Raji (cell line): ENCODE data around the gene AHRR.

Experiments used
- POLR2A ChIP-seq: IDR thresholded peaks from 2 replicates; pipeline ENCODE4 v1.6.1; 2011; ENCODE audit warnings: low read depth, low read length, control low read depth; ENCODE audit not compliant: insufficient read depth

The AHRR gene

DNA sequence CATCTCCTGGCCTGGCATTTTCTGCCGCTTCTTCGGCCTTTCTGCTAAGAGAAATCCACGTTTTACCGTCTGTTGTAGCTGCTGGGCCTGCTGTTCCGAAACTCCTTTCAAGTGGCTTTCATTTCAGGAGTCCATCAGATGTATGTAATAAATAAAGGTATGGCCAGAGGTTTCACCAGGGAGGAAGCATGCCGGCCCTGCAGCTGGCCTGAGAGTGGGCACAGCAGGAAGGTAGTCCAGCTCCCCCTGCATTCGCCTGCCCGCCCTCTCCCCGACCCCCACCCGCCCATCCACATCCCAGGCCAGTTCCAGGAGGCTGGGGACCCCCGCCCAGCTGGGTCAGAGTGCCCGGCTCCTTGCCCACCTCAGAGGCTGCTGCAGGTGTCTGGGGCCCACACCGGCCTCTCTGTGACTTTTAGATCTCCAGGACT lies 75.0 kb downstream of the AHRR start:
- no peak for TF ChIP-seq POLR2A

DNA sequence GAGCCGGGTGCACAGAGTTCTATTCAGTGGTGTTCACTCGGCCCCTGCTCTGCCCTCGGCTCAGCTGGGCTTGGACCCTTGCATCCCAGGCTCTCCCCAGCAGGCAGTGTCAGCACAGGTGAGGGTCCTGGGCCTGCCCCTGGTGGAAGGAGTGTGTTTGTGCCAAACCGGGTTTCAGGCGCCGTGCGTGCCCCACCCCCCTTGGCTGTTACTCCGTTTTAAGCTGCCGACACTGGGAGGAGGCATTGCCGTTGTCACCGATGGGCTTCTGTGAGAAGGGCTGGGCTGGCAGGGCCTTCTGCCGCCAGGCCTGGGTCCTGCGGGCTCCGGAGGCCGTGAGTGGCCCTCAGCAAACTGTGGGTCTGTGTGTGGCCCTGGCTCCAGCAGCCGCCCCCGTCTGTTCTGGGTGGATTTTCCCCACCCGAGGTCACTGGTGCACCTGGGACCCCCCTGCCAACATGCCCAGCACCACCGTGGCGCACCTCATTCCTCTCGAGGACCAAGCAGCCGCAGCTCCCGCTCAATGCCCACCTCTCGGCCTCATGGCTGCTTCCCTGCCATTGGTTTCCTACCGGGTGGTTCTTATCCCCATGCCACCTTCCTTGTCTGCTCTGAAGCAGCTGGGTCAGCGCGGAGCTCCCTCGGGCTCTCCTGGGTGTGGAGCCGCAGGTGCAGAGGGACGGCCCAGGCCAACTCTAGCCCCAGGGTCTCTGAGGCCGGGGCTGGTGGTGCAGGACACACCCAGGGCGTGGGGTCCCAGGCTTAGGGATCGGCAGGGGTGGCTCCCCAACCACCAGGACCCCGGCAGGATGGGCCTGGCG lies 77.2 kb downstream of the AHRR start:
- no peak for TF ChIP-seq POLR2A

DNA sequence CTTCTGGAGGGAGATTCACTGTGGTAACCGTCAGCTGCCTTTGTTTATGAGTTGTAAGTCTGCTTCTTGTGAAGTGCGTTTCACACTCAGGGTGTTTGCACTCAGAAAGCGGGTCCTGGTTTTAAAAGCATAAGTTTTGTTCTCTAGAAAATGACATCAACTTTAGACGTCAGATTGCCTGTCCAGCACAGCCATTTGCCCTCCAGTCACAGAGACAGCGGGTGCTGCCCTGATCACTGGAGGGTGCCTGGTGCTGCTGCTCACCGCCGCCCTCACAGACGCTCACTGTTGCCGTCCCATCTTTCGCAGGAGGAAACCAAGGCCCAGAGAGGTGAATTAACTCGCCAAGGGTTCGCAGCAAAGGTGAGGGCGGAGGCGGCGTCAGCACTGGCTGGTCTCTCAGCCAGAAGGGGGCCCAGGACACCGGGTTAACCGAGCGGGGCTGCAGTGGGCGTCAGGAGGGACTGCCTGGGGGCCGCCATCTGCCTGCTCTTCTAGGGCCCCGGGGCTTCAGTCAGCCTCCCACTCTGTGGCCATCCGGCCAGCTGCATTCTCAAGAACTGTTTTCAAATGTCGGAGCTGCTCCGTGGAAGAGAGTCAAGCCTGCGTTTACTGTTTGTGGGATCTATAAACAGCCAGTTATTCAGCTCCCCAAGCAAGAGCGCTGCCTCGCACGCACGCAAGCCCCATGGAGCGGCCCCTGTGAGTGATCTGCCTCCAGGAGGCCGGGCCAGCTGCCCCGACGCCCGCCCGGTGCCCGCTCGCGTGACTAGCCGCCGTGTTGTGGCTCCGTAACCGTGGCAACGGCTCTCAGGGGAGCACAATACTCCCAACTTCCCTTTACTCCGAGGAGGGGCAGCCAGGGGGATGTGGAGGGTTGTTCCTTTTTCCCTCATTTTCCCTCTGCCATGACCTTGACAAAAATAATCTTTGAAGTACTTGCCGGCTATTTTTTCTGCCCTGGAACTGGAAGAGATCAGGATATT lies 78.1 kb downstream of the AHRR start:
- no peak for TF ChIP-seq POLR2A

DNA sequence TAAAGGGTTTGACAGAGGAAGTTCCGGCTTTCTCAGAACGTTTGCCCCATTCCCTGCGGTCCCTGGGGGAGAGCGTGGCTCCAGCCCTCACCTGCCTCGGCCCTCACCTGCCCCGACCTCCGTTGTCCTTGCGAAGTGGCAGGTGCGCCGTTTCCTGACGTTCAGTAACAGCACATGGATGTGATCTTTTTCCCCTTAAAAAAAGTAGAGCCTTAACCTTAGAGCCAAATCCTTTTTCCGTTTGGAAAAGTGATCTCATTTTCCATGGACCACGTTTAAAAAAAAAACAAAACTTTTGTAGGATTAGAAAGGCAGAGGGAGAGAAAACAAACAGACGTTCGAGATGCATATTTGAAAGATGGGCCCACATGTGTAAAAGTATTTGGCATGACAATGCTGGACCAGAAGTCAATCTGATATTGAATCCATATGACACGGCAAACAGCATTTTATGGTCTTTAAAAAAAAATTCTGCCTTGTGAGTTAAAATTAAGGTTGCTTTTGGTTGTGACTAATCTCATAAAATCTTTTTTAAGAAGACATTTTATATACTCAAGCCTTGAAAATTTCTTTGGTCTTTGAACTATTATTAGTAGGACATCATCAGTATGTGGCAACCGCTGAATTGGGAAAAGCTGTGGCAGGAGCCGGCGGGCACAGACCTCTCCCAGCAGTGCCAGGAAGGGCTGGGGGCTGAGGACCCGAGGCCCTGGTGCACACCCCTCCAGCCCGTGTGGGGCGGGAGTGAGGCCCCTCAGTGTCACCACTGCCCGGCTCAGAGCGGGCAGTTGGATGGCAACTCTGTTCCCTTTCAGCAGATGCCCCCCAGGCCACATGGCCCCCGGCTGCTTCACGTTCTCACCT lies 79.0 kb downstream of the AHRR start:
- TF ChIP-seq POLR2A: no peak

DNA sequence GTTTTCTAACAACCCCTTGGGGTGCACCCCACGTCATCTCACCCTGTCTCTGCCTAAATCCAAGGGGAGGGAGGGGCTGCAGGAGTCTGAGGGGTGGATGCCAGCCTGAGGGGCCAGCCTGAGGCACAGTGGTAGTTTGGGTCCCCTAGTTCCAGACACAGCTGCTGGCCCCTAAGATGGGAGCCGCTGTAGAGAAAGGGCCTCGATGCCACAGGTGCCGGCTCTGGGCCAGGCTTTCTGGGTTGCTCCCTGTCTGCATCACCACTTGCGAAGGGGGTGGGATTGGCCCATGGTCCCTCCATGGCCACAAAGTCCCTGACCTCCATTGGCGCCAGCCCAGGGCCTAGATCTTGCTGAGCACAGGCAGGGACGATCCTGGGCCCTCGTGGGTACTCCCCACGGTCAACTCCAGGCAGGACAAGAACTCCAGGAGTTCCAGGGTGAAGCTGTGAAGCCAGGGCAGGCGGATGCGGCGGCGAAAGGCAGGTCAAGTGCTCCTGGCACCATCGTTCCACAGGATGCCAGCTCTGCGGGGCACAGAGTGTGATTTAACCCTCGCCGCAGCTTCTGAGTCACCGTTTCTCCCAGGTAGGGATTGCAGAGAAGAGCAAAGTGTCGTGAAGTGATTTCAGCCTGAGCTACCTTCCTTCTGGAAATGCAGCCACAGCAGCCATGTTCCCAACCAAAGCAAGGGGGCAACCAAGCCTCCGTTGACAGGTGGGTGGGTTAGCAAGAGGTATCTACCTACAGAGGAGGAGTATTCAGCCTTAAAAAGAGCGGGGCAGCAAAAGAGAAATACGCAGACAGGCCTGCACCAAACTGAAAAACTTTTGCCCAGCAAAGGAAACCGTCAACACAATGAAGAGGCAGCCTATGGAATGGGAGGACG lies 79.9 kb downstream of the AHRR start:
- no peak for TF ChIP-seq POLR2A

DNA sequence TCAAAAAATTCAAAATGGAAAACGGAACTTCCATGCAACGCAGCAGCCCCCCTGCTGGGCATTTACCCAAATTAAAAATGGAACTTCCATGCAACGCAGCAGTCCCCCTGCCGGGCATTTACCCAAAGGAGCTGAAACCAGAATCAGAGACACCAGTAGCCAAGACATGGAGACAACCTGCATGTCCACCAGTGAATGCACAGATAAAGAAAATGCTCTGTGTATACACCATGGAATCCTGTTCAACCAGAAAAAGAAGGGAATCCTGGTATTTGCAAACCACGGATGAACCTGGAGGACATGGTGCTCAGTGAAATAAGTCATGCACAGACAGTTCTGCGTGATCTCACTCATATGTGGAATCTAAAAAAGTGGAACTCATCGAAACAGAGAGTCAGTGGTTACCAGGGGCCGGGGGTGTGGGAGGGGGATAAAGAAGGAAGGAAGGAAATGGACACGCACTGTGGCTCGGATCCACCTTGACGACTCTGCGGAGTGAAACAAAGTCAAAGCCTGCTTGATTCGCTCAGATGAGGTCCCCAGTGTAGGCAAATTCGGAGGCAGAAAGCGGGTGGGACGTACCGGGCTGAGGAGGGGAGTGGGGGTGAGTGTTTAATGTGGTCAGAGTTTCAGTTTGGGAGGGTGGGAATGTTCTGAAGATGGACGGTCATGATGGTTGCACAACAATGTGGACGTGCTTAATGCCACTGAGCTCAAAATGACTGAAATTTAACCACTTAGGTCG lies 81.3 kb downstream of the AHRR start:
- no peak for TF ChIP-seq POLR2A

DNA sequence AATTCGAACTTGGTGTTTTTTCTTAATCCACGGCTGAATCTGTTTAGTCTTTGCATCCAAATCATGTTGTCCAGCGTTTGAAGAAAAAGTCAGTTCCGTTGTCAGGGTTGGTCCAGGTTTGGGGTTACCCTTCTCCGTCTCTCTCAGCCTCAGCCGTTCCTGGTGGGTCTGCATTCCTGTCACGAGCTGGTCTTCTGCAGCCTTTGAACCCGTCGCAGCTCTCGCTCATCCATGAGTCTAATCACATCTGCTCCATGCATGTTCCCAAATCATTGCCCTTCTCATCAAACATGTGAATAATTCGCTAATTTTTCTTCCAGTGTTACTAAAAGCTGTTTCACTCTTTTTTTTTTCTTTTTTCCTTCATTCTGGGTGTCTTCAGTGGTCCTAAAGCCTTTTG lies 82.5 kb downstream of the AHRR start:
- TF ChIP-seq POLR2A: no peak

DNA sequence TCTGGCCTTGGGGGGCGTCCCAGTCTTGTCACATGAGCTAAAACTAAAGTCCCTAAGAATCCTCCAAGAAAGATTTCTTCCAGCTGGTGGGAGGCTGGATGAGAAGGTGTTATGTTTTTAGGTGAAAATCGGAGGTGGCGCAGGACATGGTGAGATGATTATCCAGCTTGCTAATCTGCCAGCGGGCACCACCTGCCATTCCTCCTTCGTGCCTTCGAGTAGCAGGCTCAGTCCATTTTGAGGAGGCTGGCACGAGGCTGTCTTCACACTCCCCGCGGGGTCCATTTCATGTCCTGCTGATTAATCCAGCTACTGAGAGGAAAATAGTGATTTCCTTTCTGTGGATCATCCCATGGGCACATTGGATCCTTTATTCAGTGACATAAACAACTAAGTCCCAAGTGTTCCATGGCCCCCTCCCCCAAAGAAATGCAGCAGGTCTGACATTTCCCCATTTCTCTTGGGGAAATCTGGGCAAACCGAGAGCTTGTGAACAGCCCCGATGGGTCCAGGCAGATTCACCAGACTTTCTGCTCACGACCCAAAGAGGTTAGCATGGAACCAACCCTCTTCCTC lies 83.2 kb downstream of the AHRR start:
- no peak for TF ChIP-seq POLR2A

DNA sequence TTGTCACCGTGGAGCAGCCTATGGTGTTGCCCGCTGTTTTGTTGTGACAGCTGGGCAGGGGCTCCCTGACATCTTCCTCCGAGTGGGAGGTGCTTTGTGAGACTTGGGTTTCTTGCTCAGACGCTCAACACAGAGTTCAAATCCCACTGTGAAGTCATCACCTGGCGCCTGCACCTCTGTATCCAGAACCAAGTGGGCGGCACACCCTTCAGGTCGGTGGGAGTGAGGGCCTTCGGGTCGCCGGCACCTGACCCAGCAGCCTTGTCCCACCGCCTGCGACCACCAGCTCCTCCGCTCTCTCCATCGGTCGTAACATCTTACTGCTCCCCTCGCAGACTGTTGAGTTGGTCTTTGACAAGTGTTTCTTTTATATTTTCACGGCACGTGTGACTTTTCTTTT lies 83.9 kb downstream of the AHRR start:
- TF ChIP-seq POLR2A: no peak

DNA sequence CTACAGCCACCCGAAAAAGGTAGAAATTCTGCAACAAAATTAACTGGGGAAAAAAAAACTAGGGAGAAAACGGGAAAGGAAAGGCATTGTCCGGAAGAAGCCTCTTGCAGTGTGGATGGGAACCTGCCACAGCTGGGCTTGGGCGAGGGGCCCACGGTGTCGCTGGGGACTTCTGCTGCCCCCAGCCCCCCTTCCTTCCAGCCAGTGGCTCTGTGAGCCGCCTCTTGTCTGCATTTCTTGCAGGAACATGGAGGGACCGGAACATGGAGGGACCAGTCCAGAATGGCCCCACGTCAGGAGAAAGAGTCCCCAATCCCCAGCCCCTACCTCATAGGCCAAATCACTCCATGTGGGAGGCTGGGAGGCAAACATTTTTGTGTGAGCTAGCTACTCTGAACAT lies 84.5 kb downstream of the AHRR start:
- TF ChIP-seq POLR2A: no peak

DNA sequence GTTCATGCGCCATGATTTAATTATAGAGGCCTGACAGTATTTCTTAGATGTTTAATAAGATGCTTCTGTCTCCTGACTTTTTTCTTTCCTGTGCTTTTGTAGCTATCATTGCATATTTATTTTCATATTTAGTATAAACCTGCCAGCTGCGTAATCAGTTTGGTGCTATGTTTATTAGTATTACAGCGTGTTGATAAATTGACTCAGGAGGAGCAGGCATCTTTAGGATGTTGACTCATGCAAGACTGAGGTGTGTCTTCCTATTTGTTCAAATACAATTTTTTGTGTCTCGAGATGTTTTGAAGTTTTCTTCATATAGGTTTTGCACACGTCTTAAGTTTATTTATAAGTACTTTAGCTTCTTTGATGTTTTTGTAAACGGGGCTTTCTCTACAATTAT lies 85.5 kb downstream of the AHRR start:
- no peak for TF ChIP-seq POLR2A

DNA sequence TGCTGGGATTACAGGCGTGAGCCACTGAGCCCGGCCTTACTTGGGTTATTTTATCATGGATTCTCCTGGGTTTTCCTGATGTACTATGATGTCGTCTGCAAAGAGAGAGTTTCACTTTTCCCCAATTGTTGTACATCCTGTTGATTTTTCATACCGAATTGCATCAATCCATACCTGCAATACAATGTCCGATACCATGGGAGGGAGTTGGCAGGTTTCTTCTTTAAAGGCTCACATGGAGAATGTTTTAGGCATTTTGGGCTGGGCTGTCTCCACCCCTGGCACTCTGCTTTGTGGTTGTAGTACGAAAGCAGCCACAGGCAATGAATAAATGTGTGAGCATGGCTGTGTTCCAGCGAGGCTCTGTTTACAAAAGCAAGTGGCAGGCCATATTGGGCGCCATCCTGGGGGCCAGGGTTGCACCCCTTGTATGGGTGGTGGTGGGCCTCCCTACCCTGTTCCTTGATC lies 86.3 kb downstream of the AHRR start:
- TF ChIP-seq POLR2A: no peak
